ENCODE data around the gene ICE2.

Gene ICE2

DNA sequence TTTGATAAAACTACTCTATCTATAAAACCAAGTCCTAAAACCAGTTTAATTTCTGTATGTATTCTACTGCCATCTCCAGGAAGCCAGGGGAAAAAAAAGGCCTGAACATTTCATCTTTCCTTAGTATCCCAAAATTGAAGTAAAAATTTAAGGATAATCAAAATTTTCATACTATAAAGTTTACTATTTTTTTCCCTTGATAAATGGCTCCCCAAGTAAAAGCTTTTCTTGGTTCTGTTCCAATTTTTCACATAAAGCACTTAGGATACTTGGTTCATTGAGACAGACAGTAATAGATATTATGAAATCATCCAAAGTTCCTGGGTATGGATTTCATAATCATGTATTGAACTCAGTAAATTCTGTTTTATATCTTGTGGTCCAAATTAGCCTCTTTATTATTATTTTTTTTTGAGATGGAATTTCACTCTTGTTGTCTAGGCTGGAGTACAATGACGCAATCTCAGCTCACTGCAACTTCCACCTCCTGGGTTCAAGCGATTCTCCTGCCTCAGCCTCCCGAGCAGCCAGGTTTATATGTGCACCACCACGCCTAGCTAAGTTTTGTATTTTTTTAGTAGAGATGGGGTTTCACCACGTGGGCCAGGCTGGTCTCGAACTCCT lies 34.5 kb downstream of the ICE2 start:
- Histone ChIP-seq H3K27ac (no peak overlapping the region), H3K9me3 (no peaks in the 10 kb centered on the region), H3K4me3 (ENCODE audit: low read depth in 1 of 2, low read length in 1 of 2) (no peak overlapping the region), H3K4me1 (ENCODE audit: control insufficient read depth in 1 of 2, insufficient read depth in 1 of 2, low read depth in 1 of 2, low read length in 1 of 2) (no peaks in the 10 kb centered on the region), H3K36me3 (peaks cover 33% of the 10 kb centered on the region), H3K27me3 (no peaks in the 10 kb centered on the region)
- TF ChIP-seq, protein P1, sequence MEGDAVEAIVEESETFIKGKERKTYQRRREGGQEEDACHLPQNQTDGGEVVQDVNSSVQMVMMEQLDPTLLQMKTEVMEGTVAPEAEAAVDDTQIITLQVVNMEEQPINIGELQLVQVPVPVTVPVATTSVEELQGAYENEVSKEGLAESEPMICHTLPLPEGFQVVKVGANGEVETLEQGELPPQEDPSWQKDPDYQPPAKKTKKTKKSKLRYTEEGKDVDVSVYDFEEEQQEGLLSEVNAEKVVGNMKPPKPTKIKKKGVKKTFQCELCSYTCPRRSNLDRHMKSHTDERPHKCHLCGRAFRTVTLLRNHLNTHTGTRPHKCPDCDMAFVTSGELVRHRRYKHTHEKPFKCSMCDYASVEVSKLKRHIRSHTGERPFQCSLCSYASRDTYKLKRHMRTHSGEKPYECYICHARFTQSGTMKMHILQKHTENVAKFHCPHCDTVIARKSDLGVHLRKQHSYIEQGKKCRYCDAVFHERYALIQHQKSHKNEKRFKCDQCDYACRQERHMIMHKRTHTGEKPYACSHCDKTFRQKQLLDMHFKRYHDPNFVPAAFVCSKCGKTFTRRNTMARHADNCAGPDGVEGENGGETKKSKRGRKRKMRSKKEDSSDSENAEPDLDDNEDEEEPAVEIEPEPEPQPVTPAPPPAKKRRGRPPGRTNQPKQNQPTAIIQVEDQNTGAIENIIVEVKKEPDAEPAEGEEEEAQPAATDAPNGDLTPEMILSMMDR (IDR thresholded peaks at IDR 0.05): no peak

- Histone ChIP-seq H3K27ac (no peak overlapping the region), H3K36me3 (peaks cover 16% of the 10 kb centered on the region), H3K9me3 (no peaks in the 10 kb centered on the region), H3K4me1 (ENCODE audit: control insufficient read depth in 1 of 2, insufficient read depth in 1 of 2, low read depth in 1 of 2, low read length in 1 of 2) (no peaks in the 10 kb centered on the region), H3K4me3 (ENCODE audit: low read depth in 1 of 2, low read length in 1 of 2) (no peak overlapping the region), H3K27me3 (no peaks in the 10 kb centered on the region)
- TF ChIP-seq, protein P1 (IDR thresholded peaks at IDR 0.05): no peak
Measured at GRCh38 chr15:60442763-60443162, 36.2 kb downstream of the ICE2 start.

DNA sequence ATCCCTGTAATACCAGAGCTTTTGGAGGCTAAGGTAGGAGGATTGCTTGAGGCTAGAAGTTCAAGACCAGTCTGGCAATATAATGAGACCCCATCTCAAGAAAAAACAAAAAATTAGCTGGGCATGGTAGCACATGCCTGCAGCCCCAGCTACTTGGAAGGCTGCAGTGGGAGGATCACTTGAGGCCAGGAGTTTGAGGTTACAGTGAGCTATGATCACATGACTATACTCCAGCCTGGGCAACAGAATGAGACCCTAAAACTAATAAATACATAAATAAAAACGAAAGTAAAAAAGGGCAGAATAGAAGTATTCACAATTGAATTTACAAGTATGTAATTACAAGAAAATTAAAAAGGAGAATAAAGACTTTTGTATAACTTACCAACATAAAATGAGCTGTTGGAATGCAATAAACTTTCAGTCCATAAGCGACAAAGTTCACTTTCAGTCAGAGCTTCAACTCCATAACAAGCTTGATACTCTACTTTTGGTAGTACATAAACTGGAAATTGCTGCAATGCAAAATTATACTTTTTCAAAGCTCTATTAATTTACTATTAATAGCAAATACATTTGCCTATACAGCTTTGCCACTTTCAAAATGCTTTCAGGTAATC lies 36.8 kb downstream of the ICE2 start:
- TF ChIP-seq, protein P1 (IDR thresholded peaks at IDR 0.05): no peak
- Histone ChIP-seq H3K9me3 (no peaks in the 10 kb centered on the region), H3K27ac (no peak overlapping the region), H3K27me3 (no peaks in the 10 kb centered on the region), H3K4me1 (ENCODE audit: control insufficient read depth in 1 of 2, insufficient read depth in 1 of 2, low read depth in 1 of 2, low read length in 1 of 2) (no peaks in the 10 kb centered on the region), H3K36me3 (peaks cover 11% of the 10 kb centered on the region), H3K4me3 (ENCODE audit: low read depth in 1 of 2, low read length in 1 of 2) (no peak overlapping the region)

- Histone ChIP-seq H3K4me1 (ENCODE audit: control insufficient read depth in 1 of 2, insufficient read depth in 1 of 2, low read depth in 1 of 2, low read length in 1 of 2) (no peaks in the 10 kb centered on the region), H3K27me3 (no peaks in the 10 kb centered on the region), H3K27ac (no peak overlapping the region), H3K4me3 (ENCODE audit: low read depth in 1 of 2, low read length in 1 of 2) (no peak overlapping the region), H3K36me3 (peaks cover 8% of the 10 kb centered on the region), H3K9me3 (no peaks in the 10 kb centered on the region)
- TF ChIP-seq, protein P1 (IDR thresholded peaks at IDR 0.05): no peak
Measured at GRCh38 chr15:60441331-60441730, 37.6 kb downstream of the ICE2 start.

DNA sequence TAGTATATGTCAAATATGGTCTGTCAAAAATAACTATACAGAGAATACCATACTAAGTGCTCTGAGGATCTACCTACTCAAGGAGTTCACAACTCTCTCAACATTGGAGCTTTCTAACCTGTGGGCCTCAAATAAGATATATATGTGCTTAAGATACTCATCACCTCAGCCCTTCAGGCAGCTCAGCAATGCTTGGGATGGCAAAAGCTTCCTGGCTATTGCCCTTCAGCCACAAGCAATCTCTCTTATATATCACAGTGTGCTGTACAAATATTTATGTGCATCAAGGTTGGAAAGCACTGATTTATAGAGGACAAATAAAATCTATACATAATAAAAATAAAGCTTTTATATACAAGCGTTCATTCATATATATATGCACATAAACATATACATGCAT lies 40.3 kb downstream of the ICE2 start:
- H3K4me1 ChIP-seq (ENCODE audit: control insufficient read depth in 1 of 2, insufficient read depth in 1 of 2, low read depth in 1 of 2, low read length in 1 of 2): no peaks in the 10 kb centered on the region
- H3K27me3 ChIP-seq: no peaks in the 10 kb centered on the region
- TF ChIP-seq, protein P1 (IDR thresholded peaks at IDR 0.05): no peak
- H3K27ac ChIP-seq: no peak overlapping the region
- H3K4me3 ChIP-seq (ENCODE audit: low read depth in 1 of 2, low read length in 1 of 2): no peak overlapping the region
- peaks cover 20% of the 10 kb centered on the region for H3K36me3 ChIP-seq
- H3K9me3 ChIP-seq: no peaks in the 10 kb centered on the region
